NCI-H1048 (cell line): Measurements from ENCODE around the gene ARF6.

Experiments
- DNase-seq: peaks from one replicate; lab custom pipeline; 2025; lab: John Stamatoyannopoulos, UW

ARF6 gene

GRCh38 chr14:49942090-49942489 lies 49.2 kb downstream of the ARF6 start:
- DNase-seq, result no peak

DNA sequence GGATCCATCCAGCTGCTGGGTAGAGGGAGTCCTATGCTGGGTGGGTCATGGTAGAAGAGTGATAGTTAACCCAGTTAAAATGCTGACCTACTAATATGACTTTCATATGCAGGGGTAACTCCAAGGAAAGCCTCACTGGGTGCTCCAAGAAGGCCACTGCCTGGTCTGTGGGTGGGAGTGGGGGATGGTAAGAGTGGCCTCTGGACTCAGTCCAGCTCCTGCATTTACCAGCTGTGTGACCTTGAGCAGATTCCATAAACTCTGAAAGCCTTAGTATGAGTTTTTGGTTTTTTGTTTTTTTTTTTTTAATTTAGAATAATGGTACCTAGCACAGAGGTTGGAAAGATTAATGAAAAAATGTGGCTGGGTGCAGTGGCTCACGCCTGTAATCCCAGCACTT lies 51.6 kb downstream of the ARF6 start:
- no peak for DNase-seq

GRCh38 chr14:49945448-49946319 lies 52.8 kb downstream of the ARF6 start:
- DNase-seq, result no peak
